Measurements from ENCODE around the gene IARS2. TPM values are rescaled to one million over a fixed set of nuclear protein-coding genes. Genes with fewer than 3 reads are reported as not detected.

IARS2 gene
- total RNA-seq, 1 experiment from 2014 or later: 106 TPM

DNA sequence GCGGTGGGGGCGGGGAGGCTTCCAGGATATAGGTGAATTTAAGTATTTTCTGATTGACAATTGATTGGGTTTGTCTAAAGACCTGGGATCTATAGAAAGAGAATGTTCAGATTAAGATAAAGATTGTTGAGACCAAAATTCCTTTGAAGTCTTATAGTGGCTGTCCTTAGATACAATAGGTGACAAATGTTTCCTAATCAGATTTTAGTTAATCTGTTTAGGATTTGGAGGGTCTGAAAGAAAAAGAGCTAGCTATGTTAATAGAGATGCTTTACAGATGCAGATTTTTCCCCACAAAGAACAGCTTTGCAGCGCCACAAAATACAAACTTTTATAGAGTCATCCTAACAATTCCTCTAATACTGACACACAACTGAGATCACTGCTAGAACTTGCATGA, 33.1 kb upstream of the IARS2 start:
- no peak overlapping the region for H3K4me2 ChIP-seq (ENCODE audit: low read length)
- no peaks in the 10 kb centered on the region for H3K9me3 ChIP-seq (ENCODE audit: control insufficient read depth in 1 of 2, insufficient read depth in 1 of 2, low read depth in 1 of 2, low read length in 2 of 2)
- ChIA-PET POLR2A (no interaction called here), RAD21 (ENCODE audit: low non-redundant PET in 1 of 2, low total read pairs in 2 of 2, uncharacterized antibody in 2 of 2, unreplicated experiment in 2 of 2) (no interaction called here), CTCF (no interaction called here)
- TF ChIP-seq, protein P1, sequence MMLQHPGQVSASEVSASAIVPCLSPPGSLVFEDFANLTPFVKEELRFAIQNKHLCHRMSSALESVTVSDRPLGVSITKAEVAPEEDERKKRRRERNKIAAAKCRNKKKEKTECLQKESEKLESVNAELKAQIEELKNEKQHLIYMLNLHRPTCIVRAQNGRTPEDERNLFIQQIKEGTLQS (IDR thresholded peaks at IDR 0.05): no peak
- no peak for TF ChIP-seq JUND (IDR thresholded peaks at IDR 0.05)
- no peak for TF ChIP-seq ZNF274 (IDR thresholded peaks at IDR 0.05; ENCODE audit: low read depth, low read length)
- TF ChIP-seq, protein P2, sequence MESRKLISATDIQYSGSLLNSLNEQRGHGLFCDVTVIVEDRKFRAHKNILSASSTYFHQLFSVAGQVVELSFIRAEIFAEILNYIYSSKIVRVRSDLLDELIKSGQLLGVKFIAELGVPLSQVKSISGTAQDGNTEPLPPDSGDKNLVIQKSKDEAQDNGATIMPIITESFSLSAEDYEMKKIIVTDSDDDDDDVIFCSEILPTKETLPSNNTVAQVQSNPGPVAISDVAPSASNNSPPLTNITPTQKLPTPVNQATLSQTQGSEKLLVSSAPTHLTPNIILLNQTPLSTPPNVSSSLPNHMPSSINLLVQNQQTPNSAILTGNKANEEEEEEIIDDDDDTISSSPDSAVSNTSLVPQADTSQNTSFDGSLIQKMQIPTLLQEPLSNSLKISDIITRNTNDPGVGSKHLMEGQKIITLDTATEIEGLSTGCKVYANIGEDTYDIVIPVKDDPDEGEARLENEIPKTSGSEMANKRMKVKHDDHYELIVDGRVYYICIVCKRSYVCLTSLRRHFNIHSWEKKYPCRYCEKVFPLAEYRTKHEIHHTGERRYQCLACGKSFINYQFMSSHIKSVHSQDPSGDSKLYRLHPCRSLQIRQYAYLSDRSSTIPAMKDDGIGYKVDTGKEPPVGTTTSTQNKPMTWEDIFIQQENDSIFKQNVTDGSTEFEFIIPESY (IDR thresholded peaks at IDR 0.05; ENCODE audit: extremely low read depth, insufficient replicate concordance, low read length): no peak
- H4K20me1 ChIP-seq (ENCODE audit: insufficient read depth): no peaks in the 10 kb centered on the region
- DNase-seq (ENCODE audit: low read depth, low spot score) (no peak), ATAC-seq (no peak)
- no peaks in the 10 kb centered on the region for H3K27me3 ChIP-seq (ENCODE audit: insufficient read depth, low read length)
- H3K4me1 ChIP-seq (ENCODE audit: control insufficient read depth in 1 of 2, insufficient read depth in 2 of 2, low read length in 2 of 2): no peaks in the 10 kb centered on the region
- H3K9ac ChIP-seq (ENCODE audit: low read length): no peak overlapping the region
- no peak overlapping the region for H3K27ac ChIP-seq (ENCODE audit: low read depth, low read length)
- no peaks in the 10 kb centered on the region for H3K79me2 ChIP-seq (ENCODE audit: insufficient read depth, low read length)
- H3K9me2 ChIP-seq (ENCODE audit: insufficient read depth): no peaks in the 10 kb centered on the region
- H3K4me3 ChIP-seq (replicated peaks in 1 of 2; ENCODE audit: low read depth in 1 of 2, low read length in 2 of 2): no peak overlapping the region
- intact Hi-C loops (cut with micrococcal nuclease): no loop called here
- H2AFZ ChIP-seq (ENCODE audit: low read depth, low read length, poor library complexity, severe bottlenecking): no peak overlapping the region
- H3K36me3 ChIP-seq (ENCODE audit: control insufficient read depth in 1 of 2, insufficient read depth in 2 of 2, low read length in 2 of 2): peaks cover 3 to 7% of the 10 kb centered on the region in 2 experiments; a peak in 1 of 4 replicates
- no TSS peak for BruUV-seq (replicated peaks)

DNA sequence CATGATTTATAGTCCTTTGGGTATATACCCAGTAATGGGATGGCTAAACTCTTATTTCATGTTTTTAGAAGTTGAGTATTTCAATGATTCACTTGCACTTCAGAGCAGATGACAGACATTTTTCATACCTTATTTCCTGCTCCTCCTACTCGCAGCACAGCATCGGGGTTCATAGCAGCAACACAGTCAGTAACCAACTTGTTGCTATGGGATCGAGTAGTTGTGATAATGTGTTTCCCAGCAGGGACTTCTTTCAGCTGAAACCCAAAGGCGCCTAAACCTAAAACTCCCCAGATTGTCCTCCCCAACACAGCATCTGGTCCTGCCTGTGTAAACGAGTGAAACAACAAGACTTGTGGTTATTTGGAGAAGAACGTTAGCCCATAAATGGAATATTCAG, 31.3 kb upstream of the IARS2 start:
- Histone ChIP-seq H3K36me3 (ENCODE audit: control insufficient read depth in 1 of 2, insufficient read depth in 2 of 2, low read length in 2 of 2) (peaks cover 3 to 5% of the 10 kb centered on the region in 2 experiments; a peak in 1 of 4 replicates), H3K27me3 (ENCODE audit: insufficient read depth, low read length) (no peaks in the 10 kb centered on the region), H3K4me1 (ENCODE audit: control insufficient read depth in 1 of 2, insufficient read depth in 2 of 2, low read length in 2 of 2) (peaks cover 0 to 6% of the 10 kb centered on the region in 2 experiments; a peak in 2 of 4 replicates), H3K27ac (ENCODE audit: low read depth, low read length) (no peak overlapping the region), H3K9ac (ENCODE audit: low read length) (no peak overlapping the region), H3K4me2 (ENCODE audit: low read length) (no peak overlapping the region), H3K4me3 (replicated peaks in 1 of 2; ENCODE audit: low read depth in 1 of 2, low read length in 2 of 2) (no peak overlapping the region), H3K9me2 (ENCODE audit: insufficient read depth) (no peaks in the 10 kb centered on the region), H3K79me2 (ENCODE audit: insufficient read depth, low read length) (no peaks in the 10 kb centered on the region), H2AFZ (ENCODE audit: low read depth, low read length, poor library complexity, severe bottlenecking) (no peak overlapping the region), H4K20me1 (ENCODE audit: insufficient read depth) (no peaks in the 10 kb centered on the region), H3K9me3 (ENCODE audit: control insufficient read depth in 1 of 2, insufficient read depth in 1 of 2, low read depth in 1 of 2, low read length in 2 of 2) (no peaks in the 10 kb centered on the region)
- no peak for DNase-seq (ENCODE audit: low read depth, low spot score)
- intact Hi-C loops (cut with micrococcal nuclease): no loop called here
- ChIA-PET CTCF (no interaction called here), RAD21 (ENCODE audit: low non-redundant PET in 1 of 2, low total read pairs in 2 of 2, uncharacterized antibody in 2 of 2, unreplicated experiment in 2 of 2) (no interaction called here), POLR2A (no interaction called here)
- no peak for ATAC-seq
- TF ChIP-seq SIN3A (IDR thresholded peaks at IDR 0.05; ENCODE audit: low read depth) (no peak), EZH2phosphoT487 (IDR thresholded peaks at IDR 0.05; ENCODE audit: borderline replicate concordance) (no peak), RAD21 (IDR thresholded peaks at IDR 0.05; ENCODE audit: low read depth) (no peak), TCF7L2 (IDR thresholded peaks at IDR 0.05; ENCODE audit: borderline replicate concordance, extremely low read depth, insufficient read depth, insufficient read length) (no peak), SP1 (IDR thresholded peaks at IDR 0.05; ENCODE audit: low read depth) (no peak)
- BruUV-seq (replicated peaks): no TSS peak
